Gastrocnemius medialis (tissue), 4 donors: ENCODE data around the gene SLC44A2. TPM values are rescaled to one million over a fixed set of nuclear protein-coding genes. Genes with fewer than 3 reads are reported as not detected.
"Not testable (repeated sequence)": the region's sequence is repeated elsewhere in the genome, so short reads cannot be mapped to it uniquely, and the experiment has no call there.

Source experiments
- ATAC-seq, 2 donors: fragments of 150-250 bp; one replicate each; pipeline ENCODE4 v1.9.1; 2016
- DNase-seq, 2 donors: peaks; one replicate each; pipeline ENCODE4 v3.0.0-alpha.2; 2019
- H3K27ac ChIP-seq, 4 donors: fragments of 200-600 bp; sonication (generic); 1 replicate in 1 of 4; 2 replicates in 3 of 4; pipeline ENCODE4 v1.5.1; 2016 to 2018; ENCODE audit warnings: mild to moderate bottlenecking in 2 of 4, moderate library complexity in 1 of 4
- H3K27me3 ChIP-seq, 3 donors: fragments of 200-600 bp; sonication (generic) in 2 of 3; 1 replicate in 1 of 3; 2 replicates in 2 of 3; pipeline versions ENCODE4 v1.5.1 to v1.6.0; 2016 to 2019; ENCODE audit warnings: mild to moderate bottlenecking in 1 of 3, moderate library complexity in 1 of 3
- H3K36me3 ChIP-seq, 2 donors: fragments of 200-600 bp; sonication (generic) in 1 of 2; one replicate each; pipeline ENCODE4 v1.5.1; 2017 to 2018
- H3K4me1 ChIP-seq, 2 donors: fragments of 200-600 bp; sonication (generic) in 1 of 2; one replicate each; pipeline ENCODE4 v1.5.1; 2016 to 2017; ENCODE audit warnings: mild to moderate bottlenecking in 2 of 2
- H3K4me3 ChIP-seq, 4 donors: fragments of 200-600 bp; sonication (generic) in 3 of 4; 1 replicate in 1 of 4; 2 replicates in 3 of 4; pipeline ENCODE4 v1.5.1; 2016 to 2019; ENCODE audit warnings: mild to moderate bottlenecking in 2 of 4
- H3K9me3 ChIP-seq, 3 donors: fragments of 200-600 bp; sonication (generic) in 2 of 3; 1 replicate in 1 of 3; 2 replicates in 2 of 3; pipeline ENCODE4 v1.5.1; 2016 to 2019
- CTCF ChIP-seq, 5 experiments: fragments of 450-650 bp in 3 of 5; fragments of 200-600 bp in 2 of 5; sonication (generic) in 2 of 5; IDR thresholded peaks in 4 of 5; conservative IDR thresholded peaks in 1 of 5; 1 replicate in 4 of 5; 2 replicates in 1 of 5; pipeline ENCODE4 v1.5.1; 2016 to 2019; ENCODE audit warnings: antibody characterized with exemption in 5 of 5, mild to moderate bottlenecking in 3 of 5, moderate library complexity in 3 of 5
- POLR2A ChIP-seq, 2 donors: fragments of 450-650 bp; IDR thresholded peaks; one replicate each; pipeline ENCODE4 v1.6.1; 2017; ENCODE audit warnings: antibody characterized with exemption in 2 of 2, mild to moderate bottlenecking in 2 of 2, moderate library complexity in 2 of 2
- in situ Hi-C, 4 donors: fragments of 200-750 bp; cut with MboI; loops; one replicate each; pipeline versions ENCODE4 v1.15.0 to v1.8.0; 2017; ENCODE audit warnings: low sequenced_read_pairs in 4 of 4
- intact Hi-C: fragments of 100-400 bp; cut with DNase I; formaldehyde crosslinking; loops from one replicate; pipeline ENCODE4 v1.15.1; 2023; ENCODE audit warnings: low total_unique reads
- total RNA-seq, 4 donors: library from RNA; depleted of rRNA; stranded (reverse); fragments of >200 nt; gene quantifications; one replicate each; pipeline versions ENCODE4 v1.1.0 to v1.2.3, GENCODE V29; 2016

SLC44A2 gene
- total RNA-seq, 4 donors from 2014 or later = 51.1 to 168 (median 105) TPM

GRCh38 chr19:10662384-10663251 is 37.3 kb downstream of the SLC44A2 start:
- ATAC-seq = no peak

DNA sequence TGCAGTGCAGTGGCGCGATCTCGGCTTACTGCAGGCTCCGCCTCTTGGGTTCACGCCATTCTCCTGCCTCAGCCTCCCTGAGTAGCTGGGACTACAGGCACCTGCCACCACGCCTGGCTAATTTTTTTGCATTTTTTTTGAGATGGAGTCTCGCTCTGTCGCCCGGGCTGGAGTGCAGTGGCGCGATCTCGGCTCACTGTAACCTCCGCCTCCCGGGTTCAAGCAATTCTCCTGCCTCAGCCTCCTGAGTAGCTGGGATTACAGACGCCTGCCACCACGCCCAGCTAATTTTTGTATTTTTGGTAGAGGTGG is 37.9 kb downstream of the SLC44A2 start:
- intact Hi-C loops, ATAC-seq, H3K9me3 ChIP-seq, H3K27ac ChIP-seq, H3K4me3 ChIP-seq, H3K27me3 ChIP-seq, in situ Hi-C loops, DNase-seq, H3K36me3 ChIP-seq: not testable (repeated sequence)
- peaks cover 16 to 31% of the 10 kb centered on the region in 2 donors for H3K4me1 ChIP-seq

More at GRCh38 chr19:10662384-10663251, 37.3 kb downstream of the SLC44A2 start:
- TF ChIP-seq CTCF (IDR thresholded peaks at IDR 0.05 in 4 of 5, conservative IDR thresholded peaks at IDR 0.05 in 1 of 5) = no peak
- no peak for TF ChIP-seq POLR2A (IDR thresholded peaks at IDR 0.05)
- H3K27ac ChIP-seq = no peak overlapping the region
- no peaks in the 10 kb centered on the region for H3K27me3 ChIP-seq
- intact Hi-C loops = no loop called here
- peaks cover 16 to 32% of the 10 kb centered on the region in 2 donors for H3K4me1 ChIP-seq
- no peaks in the 10 kb centered on the region for H3K36me3 ChIP-seq
- H3K9me3 ChIP-seq = no peaks in the 10 kb centered on the region
- no peak overlapping the region for H3K4me3 ChIP-seq
- in situ Hi-C loops = no loop called here
- DNase-seq = no peak

DNA sequence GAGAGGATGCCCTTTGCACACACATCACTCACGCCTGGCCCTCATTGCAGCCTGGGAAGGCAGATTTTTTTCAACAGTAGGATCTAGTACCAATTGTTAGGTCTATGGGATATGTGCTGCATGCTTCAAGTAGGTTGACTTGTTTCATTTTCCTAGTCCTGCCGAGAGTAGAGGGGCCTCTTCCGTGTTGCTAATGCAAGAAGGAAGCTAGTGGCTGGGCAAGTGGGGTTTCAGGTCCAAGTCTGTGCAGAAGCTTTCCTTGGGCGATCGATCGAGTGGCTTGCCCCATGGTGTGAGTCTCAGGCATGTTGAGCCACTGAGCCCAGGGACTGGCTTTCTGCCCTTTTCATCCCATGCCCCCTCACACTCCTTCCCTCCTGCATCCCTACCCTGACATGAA is 42.5 kb downstream of the SLC44A2 start:
- no peak overlapping the region for H3K4me3 ChIP-seq
- ATAC-seq (no peak), DNase-seq (no peak)
- H3K27ac ChIP-seq = no peak overlapping the region
- intact Hi-C loops = no loop called here
- TF ChIP-seq POLR2A (IDR thresholded peaks at IDR 0.05) = no peak
- TF ChIP-seq CTCF (IDR thresholded peaks at IDR 0.05 in 4 of 5, conservative IDR thresholded peaks at IDR 0.05 in 1 of 5) = no peak
- peaks cover 38 to 39% of the 10 kb centered on the region in 2 donors for H3K4me1 ChIP-seq
- H3K36me3 ChIP-seq = peaks cover 0 to 14% of the 10 kb centered on the region in 2 donors
- H3K9me3 ChIP-seq = no peaks in the 10 kb centered on the region
- in situ Hi-C loops = no loop called here
- H3K27me3 ChIP-seq = no peaks in the 10 kb centered on the region

- no peak overlapping the region for H3K4me3 ChIP-seq
- ATAC-seq (no peak), DNase-seq (no peak)
- H3K27me3 ChIP-seq = no peaks in the 10 kb centered on the region
- intact Hi-C loops (no loop called here), in situ Hi-C loops (no loop called here)
- H3K27ac ChIP-seq = no peak overlapping the region
- no peaks in the 10 kb centered on the region for H3K9me3 ChIP-seq
- peaks cover 41 to 44% of the 10 kb centered on the region in 2 donors for H3K4me1 ChIP-seq
- no peak for TF ChIP-seq POLR2A (IDR thresholded peaks at IDR 0.05)
- no peak for TF ChIP-seq CTCF (IDR thresholded peaks at IDR 0.05 in 4 of 5, conservative IDR thresholded peaks at IDR 0.05 in 1 of 5)
- H3K36me3 ChIP-seq = peaks cover 0 to 24% of the 10 kb centered on the region in 2 donors
Measured at GRCh38 chr19:10669246-10669645, 43.9 kb downstream of the SLC44A2 start.

- TF ChIP-seq CTCF (IDR thresholded peaks at IDR 0.05 in 4 of 5, conservative IDR thresholded peaks at IDR 0.05 in 1 of 5) = no peak
- TF ChIP-seq POLR2A (IDR thresholded peaks at IDR 0.05) = no peak
- in situ Hi-C loops = no loop called here
- DNase-seq = no peak
Measured at GRCh38 chr19:10670182-10670581, 44.8 kb downstream of the SLC44A2 start.

More at GRCh38 chr19:10670182-10670581, 44.8 kb downstream of the SLC44A2 start:
- Histone ChIP-seq H3K9me3 (no peaks in the 10 kb centered on the region), H3K27ac (peak overlapping the region in 2 of 4 donors; percentile 47 to 66), H3K36me3 (peaks cover 0 to 24% of the 10 kb centered on the region in 2 donors), H3K27me3 (no peaks in the 10 kb centered on the region), H3K4me1 (peaks cover 41 to 44% of the 10 kb centered on the region in 2 donors), H3K4me3 (no peak overlapping the region)
- ATAC-seq = no peak
- intact Hi-C loops = no loop called here
